ENCODE measurements around the gene CEBPZ.
"Not testable (repeated sequence)": the region's sequence is repeated elsewhere in the genome, so short reads cannot be mapped to it uniquely, and the experiment has no call there.

The CEBPZ gene

GRCh38 chr2:37243435-37243834, 12.0 kb upstream of the CEBPZ start:
- Mint-ChIP-seq H3K4me3 (no peak overlapping the region), H3K27ac (ENCODE audit: low read depth) (no peak overlapping the region), H3K27me3 (no peaks in the 10 kb centered on the region), H3K4me1 (no peaks in the 10 kb centered on the region), H3K9me3 (no peaks in the 10 kb centered on the region), H3K36me3 (ENCODE audit: insufficient read depth) (peaks cover 46% of the 10 kb centered on the region)
- DNase-seq (ENCODE audit: low spot score in 2 of 2) (no peak), ATAC-seq (replicated peaks; ENCODE audit: extremely low read depth, poor library complexity, severe bottlenecking) (no peak)

DNA sequence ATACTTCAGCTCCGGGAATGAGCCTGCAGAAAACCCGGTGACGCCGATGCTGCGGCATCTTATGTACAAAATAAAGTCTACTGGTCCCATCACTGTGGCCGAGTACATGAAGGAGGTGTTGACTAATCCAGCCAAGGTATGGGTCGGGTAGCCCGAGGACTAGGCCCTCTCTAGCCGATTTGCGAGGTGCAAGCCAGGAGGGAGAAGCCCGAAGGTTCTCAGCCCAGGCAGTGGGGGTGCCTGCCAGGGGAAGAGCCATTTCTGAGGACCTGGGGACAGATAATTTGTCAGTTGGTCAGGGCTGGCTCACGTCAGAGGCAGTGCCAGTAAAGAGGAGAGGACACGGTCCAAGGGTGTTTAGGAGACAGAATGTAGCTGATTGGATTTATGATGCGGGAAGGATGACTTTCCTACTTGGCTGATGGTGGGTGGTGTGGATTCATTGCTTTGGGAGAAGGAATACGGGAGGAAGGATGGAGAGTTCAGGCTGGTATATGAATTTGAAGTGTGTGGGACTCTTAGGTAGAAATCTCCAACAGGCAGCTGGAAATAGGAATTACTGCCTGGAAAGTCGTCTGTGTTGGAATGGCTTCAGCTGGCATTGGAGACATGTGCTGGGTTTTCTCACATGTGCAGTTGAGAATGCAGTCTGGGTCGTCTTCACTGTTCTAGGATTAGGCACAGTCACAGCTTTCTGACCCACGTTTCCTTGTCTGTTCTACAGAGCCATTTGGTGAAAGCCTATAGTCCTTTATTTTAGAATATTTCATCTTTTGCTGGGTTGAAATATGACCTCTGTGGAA, 936 bp upstream of the CEBPZ start:
- H3K36me3 Mint-ChIP-seq (ENCODE audit: insufficient read depth), result peaks cover 21% of the 10 kb centered on the region
- H3K4me3 Mint-ChIP-seq, result no peak overlapping the region
- H3K4me1 Mint-ChIP-seq, result peaks cover 31% of the 10 kb centered on the region
- no peaks in the 10 kb centered on the region for H3K9me3 Mint-ChIP-seq
- no peak overlapping the region for H3K27ac Mint-ChIP-seq (ENCODE audit: low read depth)
- ATAC-seq (replicated peaks; ENCODE audit: extremely low read depth, poor library complexity, severe bottlenecking) (peak; percentile 5), DNase-seq (ENCODE audit: low spot score in 2 of 2) (no peak)
- H3K27me3 Mint-ChIP-seq, result no peaks in the 10 kb centered on the region

DNA sequence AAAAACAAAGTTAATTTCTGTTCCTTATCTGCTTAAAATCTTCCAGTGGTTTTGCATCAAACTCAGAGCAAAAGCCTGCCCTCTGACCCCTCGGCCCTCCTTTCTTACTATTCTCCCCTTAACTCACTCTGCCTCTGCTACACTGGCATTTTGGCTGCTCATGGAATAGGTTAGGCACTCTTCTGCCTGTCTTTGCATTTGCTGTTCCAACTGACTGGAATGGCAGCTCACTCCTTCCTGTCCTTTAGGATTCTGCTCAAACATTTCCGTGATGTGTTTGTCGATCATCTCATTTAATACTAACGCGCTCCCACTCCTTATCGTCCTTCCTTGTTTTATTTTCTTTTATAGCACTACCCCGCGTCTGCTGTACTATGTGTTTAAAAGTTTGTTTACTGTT, 815 bp downstream of the CEBPZ start:
- Mint-ChIP-seq H3K4me3 (no peak overlapping the region), H3K36me3 (ENCODE audit: insufficient read depth) (peaks cover 18% of the 10 kb centered on the region), H3K4me1 (peaks cover 36% of the 10 kb centered on the region), H3K9me3 (no peaks in the 10 kb centered on the region), H3K27ac (ENCODE audit: low read depth) (no peak overlapping the region), H3K27me3 (no peaks in the 10 kb centered on the region)
- DNase-seq (ENCODE audit: low spot score in 2 of 2) (no peak), ATAC-seq (replicated peaks; ENCODE audit: extremely low read depth, poor library complexity, severe bottlenecking) (no peak)

GRCh38 chr2:37228788-37229187, 2.6 kb downstream of the CEBPZ start:
- DNase-seq (ENCODE audit: low spot score in 2 of 2) (no peak), ATAC-seq (replicated peaks; ENCODE audit: extremely low read depth, poor library complexity, severe bottlenecking) (no peak)
- peaks cover 20% of the 10 kb centered on the region for H3K36me3 Mint-ChIP-seq (ENCODE audit: insufficient read depth)
- H3K4me3 Mint-ChIP-seq, result no peak overlapping the region
- no peaks in the 10 kb centered on the region for H3K9me3 Mint-ChIP-seq
- peaks cover 40% of the 10 kb centered on the region for H3K4me1 Mint-ChIP-seq
- H3K27ac Mint-ChIP-seq (ENCODE audit: low read depth), result no peak overlapping the region
- no peaks in the 10 kb centered on the region for H3K27me3 Mint-ChIP-seq

- DNase-seq (ENCODE audit: low spot score in 2 of 2) (no peak), ATAC-seq (replicated peaks; ENCODE audit: extremely low read depth, poor library complexity, severe bottlenecking) (no peak)
- Mint-ChIP-seq H3K4me1 (peaks cover 48% of the 10 kb centered on the region), H3K27ac (ENCODE audit: low read depth) (no peak overlapping the region), H3K36me3 (ENCODE audit: insufficient read depth) (peaks cover 31% of the 10 kb centered on the region), H3K4me3 (no peak overlapping the region), H3K9me3 (no peaks in the 10 kb centered on the region), H3K27me3 (no peaks in the 10 kb centered on the region)
These were observed 4.5 kb downstream of the CEBPZ start for GRCh38 chr2:37226863-37227262.

DNA sequence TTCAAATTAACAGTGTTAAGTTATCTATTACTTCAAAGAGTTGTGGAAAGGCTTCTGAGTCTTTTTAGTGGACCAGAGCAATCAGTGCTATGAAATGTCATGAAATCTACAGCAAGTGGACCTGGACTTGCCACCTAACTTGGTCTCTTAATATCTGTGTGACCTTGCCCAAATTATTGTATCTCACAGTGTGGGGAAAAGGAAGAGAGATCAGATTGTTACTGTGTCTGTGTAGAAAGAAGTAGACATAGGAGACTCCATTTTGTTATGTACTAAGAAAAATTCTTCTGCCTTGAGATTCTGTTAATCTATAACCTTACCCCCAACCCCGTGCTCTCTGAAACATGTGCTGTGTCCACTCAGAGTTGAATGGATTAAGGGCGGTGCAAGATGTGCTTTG, 6.3 kb downstream of the CEBPZ start:
- not testable (repeated sequence) for H3K27ac Mint-ChIP-seq (ENCODE audit: low read depth); H3K4me3 Mint-ChIP-seq; H3K27me3 Mint-ChIP-seq

GRCh38 chr2:37224063-37224462, 7.3 kb downstream of the CEBPZ start:
- no peak overlapping the region for H3K27ac Mint-ChIP-seq (ENCODE audit: low read depth)
- no peaks in the 10 kb centered on the region for H3K27me3 Mint-ChIP-seq
- H3K36me3 Mint-ChIP-seq (ENCODE audit: insufficient read depth), result peaks cover 47% of the 10 kb centered on the region
- ATAC-seq (replicated peaks; ENCODE audit: extremely low read depth, poor library complexity, severe bottlenecking) (no peak), DNase-seq (ENCODE audit: low spot score in 2 of 2) (no peak)
- no peak overlapping the region for H3K4me3 Mint-ChIP-seq
- H3K9me3 Mint-ChIP-seq, result no peaks in the 10 kb centered on the region
- H3K4me1 Mint-ChIP-seq, result peaks cover 43% of the 10 kb centered on the region

More for the DNA sequence above, 6.3 kb downstream of the CEBPZ start:
- not testable (repeated sequence) for ATAC-seq (replicated peaks; ENCODE audit: extremely low read depth, poor library complexity, severe bottlenecking); DNase-seq (ENCODE audit: low spot score in 2 of 2); H3K9me3 Mint-ChIP-seq
- peaks cover 44% of the 10 kb centered on the region for H3K36me3 Mint-ChIP-seq (ENCODE audit: insufficient read depth)
- H3K4me1 Mint-ChIP-seq, result peaks cover 48% of the 10 kb centered on the region

GRCh38 chr2:37223131-37223530, 8.3 kb downstream of the CEBPZ start:
- H3K9me3 Mint-ChIP-seq, result no peaks in the 10 kb centered on the region
- DNase-seq (ENCODE audit: low spot score in 2 of 2) (no peak), ATAC-seq (replicated peaks; ENCODE audit: extremely low read depth, poor library complexity, severe bottlenecking) (no peak)
- no peak overlapping the region for H3K4me3 Mint-ChIP-seq
- no peak overlapping the region for H3K27ac Mint-ChIP-seq (ENCODE audit: low read depth)
- H3K27me3 Mint-ChIP-seq, result no peaks in the 10 kb centered on the region
- H3K4me1 Mint-ChIP-seq, result peaks cover 38% of the 10 kb centered on the region
- peaks cover 51% of the 10 kb centered on the region for H3K36me3 Mint-ChIP-seq (ENCODE audit: insufficient read depth)

DNA sequence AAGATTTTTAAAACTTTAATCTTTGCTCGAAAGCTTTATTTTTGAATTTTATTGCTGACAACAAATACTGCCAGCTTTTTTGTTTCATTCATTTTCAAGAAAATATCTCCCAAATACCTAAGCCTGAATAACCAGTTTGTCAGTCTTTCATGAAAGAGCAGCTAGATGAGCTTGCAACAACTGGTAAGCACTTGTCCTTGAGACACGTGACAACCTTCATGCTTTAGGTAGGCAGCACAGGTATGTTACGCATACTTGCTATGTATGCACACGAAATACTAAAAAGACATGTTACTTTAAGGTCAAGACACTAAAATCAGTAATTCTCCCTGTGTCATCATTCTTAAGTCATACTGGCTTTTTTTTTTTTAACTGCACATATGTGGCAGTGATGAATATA, 12.3 kb downstream of the CEBPZ start:
- H3K4me1 Mint-ChIP-seq, result peaks cover 11% of the 10 kb centered on the region
- H3K27me3 Mint-ChIP-seq, result no peaks in the 10 kb centered on the region
- H3K27ac Mint-ChIP-seq (ENCODE audit: low read depth), result no peak overlapping the region
- DNase-seq (ENCODE audit: low spot score in 2 of 2), result no peak
- peaks cover 56% of the 10 kb centered on the region for H3K36me3 Mint-ChIP-seq (ENCODE audit: insufficient read depth)
- no peak overlapping the region for H3K4me3 Mint-ChIP-seq
- H3K9me3 Mint-ChIP-seq, result no peaks in the 10 kb centered on the region
- ATAC-seq (replicated peaks; ENCODE audit: extremely low read depth, poor library complexity, severe bottlenecking), result no peak

GRCh38 chr2:37215250-37215649, 16.1 kb downstream of the CEBPZ start:
- ATAC-seq (replicated peaks; ENCODE audit: extremely low read depth, poor library complexity, severe bottlenecking), result no peak
- Mint-ChIP-seq H3K27me3 (no peaks in the 10 kb centered on the region), H3K27ac (ENCODE audit: low read depth) (no peak overlapping the region), H3K4me3 (no peak overlapping the region), H3K4me1 (no peaks in the 10 kb centered on the region), H3K9me3 (no peaks in the 10 kb centered on the region), H3K36me3 (ENCODE audit: insufficient read depth) (peaks cover 63% of the 10 kb centered on the region)
- DNase-seq (ENCODE audit: low spot score in 2 of 2), result no peak

- ATAC-seq (replicated peaks; ENCODE audit: extremely low read depth, poor library complexity, severe bottlenecking) (no peak), DNase-seq (ENCODE audit: low spot score in 2 of 2) (no peak)
- no peak overlapping the region for H3K27ac Mint-ChIP-seq (ENCODE audit: low read depth)
- peaks cover 9% of the 10 kb centered on the region for H3K9me3 Mint-ChIP-seq
- peaks cover 11% of the 10 kb centered on the region for H3K4me1 Mint-ChIP-seq
- no peaks in the 10 kb centered on the region for H3K27me3 Mint-ChIP-seq
- no peak overlapping the region for H3K4me3 Mint-ChIP-seq
- peaks cover 72% of the 10 kb centered on the region for H3K36me3 Mint-ChIP-seq (ENCODE audit: insufficient read depth)
These were observed 19.5 kb downstream of the CEBPZ start for GRCh38 chr2:37211939-37212338.

GRCh38 chr2:37211212-37211611, 20.2 kb downstream of the CEBPZ start:
- Mint-ChIP-seq H3K36me3 (ENCODE audit: insufficient read depth) (peaks cover 71% of the 10 kb centered on the region), H3K27me3 (no peaks in the 10 kb centered on the region), H3K4me3 (no peak overlapping the region), H3K9me3 (peaks cover 9% of the 10 kb centered on the region), H3K4me1 (peaks cover 11% of the 10 kb centered on the region), H3K27ac (ENCODE audit: low read depth) (no peak overlapping the region)
- no peak for DNase-seq (ENCODE audit: low spot score in 2 of 2)
- ATAC-seq (replicated peaks; ENCODE audit: extremely low read depth, poor library complexity, severe bottlenecking), result no peak

GRCh38 chr2:37206760-37207159, 24.6 kb downstream of the CEBPZ start:
- not testable (repeated sequence) for H3K9me3 Mint-ChIP-seq; ATAC-seq (replicated peaks; ENCODE audit: extremely low read depth, poor library complexity, severe bottlenecking); H3K27ac Mint-ChIP-seq (ENCODE audit: low read depth); H3K27me3 Mint-ChIP-seq; DNase-seq (ENCODE audit: low spot score in 2 of 2); H3K4me3 Mint-ChIP-seq
- peaks cover 15% of the 10 kb centered on the region for H3K4me1 Mint-ChIP-seq
- peaks cover 73% of the 10 kb centered on the region for H3K36me3 Mint-ChIP-seq (ENCODE audit: insufficient read depth)

Measured in central memory CD8-positive, alpha-beta T cell (primary cell).